Keratinocyte (primary cell): ENCODE data around the gene FARP1.

Experiments used
- CTCF ChIP-seq, 3 experiments: IDR thresholded peaks in 1 of 3; conservative IDR thresholded peaks in 1 of 3; optimal IDR thresholded peaks in 1 of 3; 2 replicates in 2 of 3; 3 replicates in 1 of 3; pipeline versions ENCODE3 to v1.5.1; 2011; ENCODE audit warnings: low read length in 3 of 3, mild to moderate bottlenecking in 3 of 3, moderate library complexity in 2 of 3, control low read depth in 1 of 3, inconsistent platforms in 1 of 3; ENCODE audit not compliant: insufficient read depth in 2 of 3; ENCODE audit errors: extremely low read depth in 1 of 3
- EZH2 ChIP-seq: IDR thresholded peaks from one replicate; pipeline ENCODE4 v1.6.1; 2012; ENCODE audit warnings: inconsistent platforms, mild to moderate bottlenecking, low read length, moderate library complexity

GRCh38 chr13:98350746-98351330 is 207.9 kb downstream of the FARP1 start:
- no peak for TF ChIP-seq EZH2
- no peak for TF ChIP-seq CTCF (optimal IDR thresholded peaks at IDR 0.05 in 1 of 3, IDR thresholded peaks at IDR 0.05 in 1 of 3, conservative IDR thresholded peaks at IDR 0.05 in 1 of 3; ENCODE audit: extremely low read depth in 1 of 3, insufficient read depth in 2 of 3, low read length in 3 of 3)
